HG02973 (cell line): Measurements from ENCODE around the gene PTPRM.

Experiments used
- ATAC-seq: cut with Tn5 transposase; IDR thresholded peaks from one replicate; pipeline ENCODE4 v1.9.1; 2021; ENCODE audit warnings: moderate library complexity; ENCODE audit not compliant: unreplicated experiment

Gene PTPRM

GRCh38 chr18:8368512-8369217 lies 801.5 kb downstream of the PTPRM start:
- ATAC-seq, result no peak

DNA sequence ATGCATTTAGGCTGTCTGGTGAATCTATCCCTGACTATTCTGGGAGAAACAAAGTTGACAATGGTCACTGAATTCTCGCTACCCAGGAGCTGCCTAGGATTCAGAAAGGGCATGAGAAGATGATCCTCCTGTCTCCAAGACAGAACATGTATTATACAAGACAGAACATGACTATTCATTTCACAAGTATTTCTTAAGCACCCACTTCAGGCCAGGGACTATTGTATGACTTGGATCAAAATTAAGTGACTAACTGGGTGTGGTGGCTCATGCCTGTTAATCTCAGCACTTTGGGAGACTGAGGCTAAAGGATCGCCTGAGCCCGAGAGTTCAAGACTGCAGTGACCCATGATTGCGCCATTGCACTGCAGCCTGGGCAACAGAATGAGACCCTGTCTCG lies 806.4 kb downstream of the PTPRM start:
- ATAC-seq, result no peak

DNA sequence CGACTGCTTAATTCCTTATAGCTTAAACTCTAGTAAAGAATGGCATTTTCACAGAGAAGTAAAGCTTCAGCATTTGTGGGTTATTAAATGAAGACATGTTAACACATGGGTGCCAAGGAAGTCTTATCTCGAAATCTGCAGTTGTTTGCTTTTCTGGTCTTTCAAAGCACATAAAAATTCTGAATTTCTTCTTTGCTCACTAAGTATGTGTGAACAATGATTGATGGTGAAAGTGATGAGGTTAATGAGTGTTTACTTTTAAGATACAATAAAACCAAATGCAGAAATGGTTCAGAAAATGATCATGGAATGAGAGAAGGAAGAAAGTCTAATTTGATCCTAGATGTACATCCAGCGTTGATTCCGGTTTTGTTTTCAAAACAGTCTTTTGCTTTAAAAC lies 807.6 kb downstream of the PTPRM start:
- no peak for ATAC-seq

DNA sequence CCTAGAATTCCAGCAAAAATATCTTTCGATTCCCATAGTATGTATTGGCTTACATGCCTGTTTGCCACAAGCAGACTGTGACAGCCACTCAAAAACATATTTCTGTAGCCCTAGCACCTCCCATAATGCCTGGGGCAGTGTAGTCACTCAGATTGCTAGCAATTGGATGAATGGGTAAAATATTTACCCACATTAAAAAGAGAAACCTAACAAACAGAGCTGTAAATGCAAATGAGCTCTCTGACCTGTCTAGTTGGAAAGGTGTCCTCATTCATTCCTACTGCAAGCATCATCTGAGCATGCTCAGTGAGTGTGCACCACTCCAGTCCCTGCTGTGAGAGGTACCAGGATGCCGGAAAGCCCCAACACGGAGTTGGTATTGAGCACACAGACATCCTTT lies 808.1 kb downstream of the PTPRM start:
- ATAC-seq, result no peak

- no peak for ATAC-seq
Observed at GRCh38 chr18:8376113-8376512, 809.0 kb downstream of the PTPRM start.

- no peak for ATAC-seq
Observed at GRCh38 chr18:8379187-8379941, 812.2 kb downstream of the PTPRM start.

GRCh38 chr18:8380006-8380405 lies 812.9 kb downstream of the PTPRM start:
- ATAC-seq, result no peak

- no peak for ATAC-seq
Observed at GRCh38 chr18:8380926-8381325, 813.8 kb downstream of the PTPRM start.

- ATAC-seq, result no peak
Observed at GRCh38 chr18:8381821-8382459, 814.8 kb downstream of the PTPRM start.

DNA sequence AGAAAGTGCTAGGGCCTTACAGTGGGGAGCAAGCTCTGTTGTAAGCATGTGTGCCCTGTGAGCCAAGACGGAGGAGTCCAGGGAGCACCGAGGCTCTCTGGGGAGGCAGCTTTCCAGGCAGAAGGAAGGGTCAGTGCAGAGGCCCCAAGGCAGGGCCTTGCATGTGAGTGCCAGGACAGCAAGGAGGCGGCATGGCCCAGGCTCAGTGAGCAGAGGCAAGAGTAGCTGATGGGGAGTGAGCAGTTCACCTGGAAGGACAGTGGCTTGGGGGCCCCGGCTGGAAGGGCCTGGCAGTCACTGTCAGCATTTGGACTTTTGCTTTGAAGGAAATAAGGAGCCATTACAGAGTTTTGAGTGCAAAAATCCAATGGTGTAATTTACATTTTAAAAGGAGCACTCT lies 818.3 kb downstream of the PTPRM start:
- no peak for ATAC-seq

DNA sequence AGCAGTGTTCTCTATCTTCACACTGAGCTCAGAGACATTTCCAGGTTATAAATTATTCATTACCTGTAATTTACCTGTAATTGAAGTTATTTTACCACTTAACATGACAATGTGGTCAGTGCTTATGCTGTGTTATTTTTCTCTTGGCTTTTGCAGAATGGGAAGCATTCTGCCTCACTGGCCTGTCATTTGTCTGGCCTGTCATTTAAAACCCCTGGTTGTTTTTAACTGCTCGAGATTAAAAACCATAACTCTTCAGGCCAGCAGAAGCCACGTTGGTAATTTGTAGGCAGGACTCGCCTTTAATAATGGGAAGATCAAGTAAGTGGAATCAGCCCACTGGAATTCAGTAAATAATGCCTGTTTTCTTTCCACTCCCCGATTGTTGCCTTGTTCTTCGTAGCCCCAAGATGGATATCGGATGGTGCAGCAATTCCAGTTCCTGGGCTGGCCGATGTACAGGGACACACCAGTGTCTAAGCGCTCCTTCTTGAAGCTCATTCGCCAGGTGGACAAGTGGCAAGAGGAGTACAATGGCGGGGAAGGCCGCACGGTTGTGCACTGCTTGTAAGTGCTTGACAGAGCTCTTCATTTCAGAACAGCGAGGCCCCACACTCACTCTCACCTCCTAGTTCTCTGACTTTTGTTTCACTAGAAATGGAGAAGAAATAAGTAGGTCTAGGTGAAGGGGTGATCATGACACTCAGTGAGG lies 819.7 kb downstream of the PTPRM start:
- no peak for ATAC-seq

- ATAC-seq, result no peak
Observed at GRCh38 chr18:8389391-8390340, 822.5 kb downstream of the PTPRM start.

- no peak for ATAC-seq
Observed at GRCh38 chr18:8391068-8391467, 824.0 kb downstream of the PTPRM start.

- ATAC-seq, result no peak
Observed at GRCh38 chr18:8396254-8396653, 829.1 kb downstream of the PTPRM start.

- no peak for ATAC-seq
Observed at GRCh38 chr18:8397034-8397433, 829.9 kb downstream of the PTPRM start.

DNA sequence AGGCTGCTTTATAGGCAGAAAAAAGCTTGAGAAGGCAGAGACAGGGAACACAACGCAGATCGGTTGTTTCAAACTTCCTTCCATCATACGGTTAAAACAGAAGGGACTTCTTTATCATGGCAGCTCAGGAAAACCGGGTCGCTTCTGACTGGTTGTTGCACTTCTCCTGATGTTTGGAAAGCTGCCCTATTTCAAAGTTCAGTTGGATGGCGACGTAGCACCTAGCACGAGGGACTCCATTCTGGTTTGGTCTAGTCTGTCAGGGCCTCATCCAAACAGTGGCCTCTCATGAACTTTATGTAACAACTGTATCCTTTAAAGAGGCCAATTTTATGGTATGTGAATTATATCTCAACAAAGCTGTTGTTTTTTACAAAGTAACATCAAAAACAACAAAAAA lies 832.0 kb downstream of the PTPRM start:
- ATAC-seq, result no peak

DNA sequence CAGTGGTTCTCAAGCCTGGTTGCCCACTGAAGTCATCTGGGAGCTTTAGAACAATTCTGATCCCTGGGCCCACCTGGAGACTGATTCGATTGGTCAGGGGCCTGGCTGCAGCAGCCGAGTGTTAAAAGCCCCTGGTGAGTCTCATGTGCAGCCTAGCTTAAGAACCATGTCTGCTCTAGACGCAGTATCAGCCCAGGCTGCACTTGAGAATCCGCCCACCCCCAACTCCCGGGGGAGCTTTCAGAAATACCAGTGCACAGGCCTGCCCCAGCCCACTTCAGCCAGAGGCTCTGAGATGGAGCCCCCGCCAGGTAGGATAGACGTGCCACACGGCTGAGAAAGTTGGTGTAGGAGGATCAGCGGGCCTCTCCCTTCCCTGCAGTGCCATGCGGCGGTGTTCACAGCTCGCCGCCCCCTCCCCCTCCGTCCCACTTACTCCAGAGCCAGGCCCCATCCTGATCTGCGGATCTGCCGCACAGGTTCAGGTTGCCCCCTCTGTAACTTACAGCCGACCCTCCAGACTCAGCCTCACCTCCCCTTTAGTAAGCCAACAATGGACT lies 833.2 kb downstream of the PTPRM start:
- no peak for ATAC-seq

- ATAC-seq, result no peak
Observed at GRCh38 chr18:8400825-8401224, 833.7 kb downstream of the PTPRM start.

GRCh38 chr18:8401606-8402005 lies 834.5 kb downstream of the PTPRM start:
- ATAC-seq, result no peak

- ATAC-seq, result no peak
Observed at GRCh38 chr18:8402237-8402636, 835.1 kb downstream of the PTPRM start.
